A549 (cell line): Measurements from ENCODE around the gene VAT1L.

ENCODE experiments used
- CHD2 ChIP-seq: fragments of 150-350 bp; IDR thresholded peaks from 2 replicates; pipeline ENCODE4 v1.6.1; 2014; ENCODE audit warnings: low read length; ENCODE audit not compliant: partially characterized antibody
- POLR2A ChIP-seq: IDR thresholded peaks from 2 replicates; pipeline ENCODE4 v1.6.1; 2012; ENCODE audit warnings: mild to moderate bottlenecking, low read length
- TF ChIP-seq, protein P1 (sequence below): fragments of 250-450 bp; sonication (Bioruptor Pico); IDR thresholded peaks from 2 replicates; pipeline ENCODE4 v1.5.0; 2021; ENCODE audit warnings: mild to moderate bottlenecking, moderate library complexity, borderline replicate concordance

GRCh38 chr16:77866752-77867151 is 78.4 kb downstream of the VAT1L start:
- TF ChIP-seq, protein P1, sequence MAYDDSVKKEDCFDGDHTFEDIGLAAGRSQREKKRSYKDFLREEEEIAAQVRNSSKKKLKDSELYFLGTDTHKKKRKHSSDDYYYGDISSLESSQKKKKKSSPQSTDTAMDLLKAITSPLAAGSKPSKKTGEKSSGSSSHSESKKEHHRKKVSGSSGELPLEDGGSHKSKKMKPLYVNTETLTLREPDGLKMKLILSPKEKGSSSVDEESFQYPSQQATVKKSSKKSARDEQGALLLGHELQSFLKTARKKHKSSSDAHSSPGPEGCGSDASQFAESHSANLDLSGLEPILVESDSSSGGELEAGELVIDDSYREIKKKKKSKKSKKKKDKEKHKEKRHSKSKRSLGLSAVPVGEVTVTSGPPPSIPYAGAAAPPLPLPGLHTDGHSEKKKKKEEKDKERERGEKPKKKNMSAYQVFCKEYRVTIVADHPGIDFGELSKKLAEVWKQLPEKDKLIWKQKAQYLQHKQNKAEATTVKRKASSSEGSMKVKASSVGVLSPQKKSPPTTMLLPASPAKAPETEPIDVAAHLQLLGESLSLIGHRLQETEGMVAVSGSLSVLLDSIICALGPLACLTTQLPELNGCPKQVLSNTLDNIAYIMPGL (CRISPR knock-in tag) = no peak
- TF ChIP-seq CHD2 (no peak), POLR2A (no peak)
